Psoas muscle (tissue), 8 donors: ENCODE measurements around the gene TMEM234. TPM values are rescaled to one million over a fixed set of nuclear protein-coding genes. Genes with fewer than 3 reads are reported as not detected.

ENCODE experiments used
- ATAC-seq, 4 donors: fragments of 200-7000 bp; cut with Tn5 transposase; one replicate each; pipeline ENCODE4 v1.9.1; 2020; ENCODE audit warnings: moderate library complexity in 3 of 4, mild to moderate bottlenecking in 2 of 4
- DNase-seq, 2 donors: peaks; one replicate each; pipeline ENCODE4 v3.0.0-alpha.2; 2020
- H3K27ac ChIP-seq: fragments of 200-600 bp; one replicate; pipeline ENCODE4 v1.8.0; 2022
- H3K27me3 ChIP-seq, 3 donors: fragments of 200-600 bp in 1 of 3; one replicate each; pipeline versions ENCODE4 v1.6.1 to v1.8.0; 2013 to 2022; ENCODE audit warnings: low read length in 2 of 3, mild to moderate bottlenecking in 2 of 3, moderate library complexity in 1 of 3; ENCODE audit not compliant: insufficient read depth in 3 of 3
- H3K36me3 ChIP-seq, 2 donors: fragments of 200-600 bp in 1 of 2; one replicate each; pipeline versions ENCODE4 v1.6.1 to v1.8.0; 2013 to 2022; ENCODE audit warnings: low read depth in 1 of 2, mild to moderate bottlenecking in 1 of 2, moderate library complexity in 1 of 2; ENCODE audit not compliant: insufficient read depth in 1 of 2
- H3K4me1 ChIP-seq: fragments of 200-600 bp; one replicate; pipeline ENCODE4 v1.8.0; 2022
- H3K4me3 ChIP-seq: fragments of 200-600 bp; one replicate; pipeline ENCODE4 v1.8.0; 2022; ENCODE audit warnings: mild to moderate bottlenecking
- H3K9me3 ChIP-seq: fragments of 200-600 bp; one replicate; pipeline ENCODE4 v1.8.0; 2022
- WGBS, 3 donors: extraction: QIAGEN DNeasy Blood & Tissue Kit; methylation state at CpG; one replicate each; pipeline versions ENCODE4 v1.1.6 to v1.1.7; 2013; 5-methylcytosine and 5-hydroxymethylcytosine counted together
- intact Hi-C, 2 donors: fragments of 100-400 bp; cut with DNase I; formaldehyde crosslinking; loops; one replicate each; pipeline versions ENCODE4 v1.11.0 to v1.14.2; 2022
- polyA plus RNA-seq, 3 donors: library from polyadenylated mRNA; stranded (reverse); fragments of 200-250 nt; gene quantifications; one replicate each; pipeline ENCODE4 v1.2.3, GENCODE V29; 2013
- total RNA-seq, 4 donors: library from RNA; stranded (reverse); fragmentation: NEBNext Ultra II Directional in 2 of 4; extraction: Animal tissue kit (Norgen Biotek cat#: 25700) in 2 of 4; gene quantifications; one replicate each; pipeline versions ENCODE4 v1.2.1 to v1.2.4, GENCODE V29; 2021 to 2023
- TF ChIP-seq, protein P1 (sequence below): fragments of 200-600 bp; IDR thresholded peaks from one replicate; pipeline ENCODE4 v1.8.0; 2022; ENCODE audit warnings: antibody characterized with exemption
- donor health status: healthy with polysubstance abuse.
- donor health status: DM: no; HTN: no; CAD: no; lungs with moderate emphysema.
- donor health status: Bipolar disorder and iron deficiency.
- donor health status: healthy.
- donor health status: DM: yes; HTN: yes; CAD: no.
- donor health status: DM: no; HTN: no; CAD: no.
- donor health status: DM: no; HTN: no; CAD: no.
- donor health status: DM: yes; HTN: yes; CAD: no.

TMEM234 gene
- total and polyA plus RNA-seq, 7 donors, result 2.6 to 9.8 (median 5.7) TPM

DNA sequence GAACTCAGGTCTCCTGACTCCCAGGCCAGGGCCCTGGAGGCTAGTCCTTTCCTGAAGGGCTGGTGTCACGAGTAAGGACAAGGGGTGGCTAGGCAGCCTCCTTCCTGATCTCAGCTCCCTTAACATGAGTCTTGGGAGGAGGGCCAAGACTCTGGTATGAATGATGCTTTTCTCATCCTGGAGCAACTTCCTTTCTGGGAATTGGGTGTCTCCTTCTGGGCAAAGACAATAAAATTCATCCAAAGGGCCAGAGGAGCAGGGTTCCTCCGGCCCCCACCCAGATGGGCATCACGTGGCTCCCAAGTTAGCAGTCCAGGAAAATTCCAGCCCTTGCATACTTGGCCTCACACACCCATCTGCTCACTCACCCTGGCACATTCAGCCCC is 24.7 kb upstream of the TMEM234 start, which contains the start of gene FAM167B:
Gene FAM167B, plus strand, starts transcription at position 335 of the 386 bp plus-strand sequence. CDS start 200 bp downstream, outside the sequence.
- Histone ChIP-seq H3K27me3 (no peaks in the 10 kb centered on the region), H3K4me3 (peak within 1 kb of the TSS; percentile 35), H3K9me3 (no peaks in the 10 kb centered on the region), H3K4me1 (peaks cover 28% of the 10 kb centered on the region), H3K36me3 (no peaks in the 10 kb centered on the region), H3K27ac (peak within 1 kb of the TSS; percentile 53)
- ATAC-seq, result peak in 3 of 4 donors; percentile 25 to 40 (median 33)
- peak; percentile 65 to 66 for DNase-seq
- intact Hi-C loops, result no loop called here
- TF ChIP-seq, protein P1, sequence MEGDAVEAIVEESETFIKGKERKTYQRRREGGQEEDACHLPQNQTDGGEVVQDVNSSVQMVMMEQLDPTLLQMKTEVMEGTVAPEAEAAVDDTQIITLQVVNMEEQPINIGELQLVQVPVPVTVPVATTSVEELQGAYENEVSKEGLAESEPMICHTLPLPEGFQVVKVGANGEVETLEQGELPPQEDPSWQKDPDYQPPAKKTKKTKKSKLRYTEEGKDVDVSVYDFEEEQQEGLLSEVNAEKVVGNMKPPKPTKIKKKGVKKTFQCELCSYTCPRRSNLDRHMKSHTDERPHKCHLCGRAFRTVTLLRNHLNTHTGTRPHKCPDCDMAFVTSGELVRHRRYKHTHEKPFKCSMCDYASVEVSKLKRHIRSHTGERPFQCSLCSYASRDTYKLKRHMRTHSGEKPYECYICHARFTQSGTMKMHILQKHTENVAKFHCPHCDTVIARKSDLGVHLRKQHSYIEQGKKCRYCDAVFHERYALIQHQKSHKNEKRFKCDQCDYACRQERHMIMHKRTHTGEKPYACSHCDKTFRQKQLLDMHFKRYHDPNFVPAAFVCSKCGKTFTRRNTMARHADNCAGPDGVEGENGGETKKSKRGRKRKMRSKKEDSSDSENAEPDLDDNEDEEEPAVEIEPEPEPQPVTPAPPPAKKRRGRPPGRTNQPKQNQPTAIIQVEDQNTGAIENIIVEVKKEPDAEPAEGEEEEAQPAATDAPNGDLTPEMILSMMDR, result no peak
- 35 to 65% (median 52%) methylated on average over 3 of the region's 3 CpGs for WGBS, 3 donors

DNA sequence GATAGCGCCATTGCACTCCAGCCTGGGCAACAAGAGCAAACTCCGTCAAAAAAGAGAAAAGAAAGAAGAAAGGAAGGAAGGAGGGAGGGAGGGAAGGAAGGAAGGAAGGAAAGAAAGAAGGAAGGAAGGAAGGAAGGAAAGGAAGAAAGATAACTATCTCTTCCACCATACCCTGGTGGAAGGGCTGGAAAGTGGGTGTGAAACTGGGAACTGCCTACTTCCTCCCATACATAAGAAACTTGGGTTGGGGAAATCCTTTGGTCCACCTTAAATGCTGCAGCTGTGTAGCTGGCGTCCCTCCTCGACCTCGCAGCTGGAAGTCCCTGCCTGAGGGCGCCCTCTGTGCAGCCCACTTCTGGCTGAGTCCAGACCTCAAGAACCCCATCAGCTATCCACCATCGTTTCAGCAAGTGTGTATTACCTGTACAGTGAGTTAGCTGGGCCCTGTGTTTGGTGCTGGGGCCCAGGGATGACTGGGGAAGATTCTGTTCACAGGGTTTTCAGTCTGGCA is 20.2 kb upstream of the TMEM234 start:
- peaks cover 26% of the 10 kb centered on the region for H3K4me1 ChIP-seq
- peak overlapping the region; percentile 33 for H3K4me3 ChIP-seq
- no peaks in the 10 kb centered on the region for H3K9me3 ChIP-seq

DNA sequence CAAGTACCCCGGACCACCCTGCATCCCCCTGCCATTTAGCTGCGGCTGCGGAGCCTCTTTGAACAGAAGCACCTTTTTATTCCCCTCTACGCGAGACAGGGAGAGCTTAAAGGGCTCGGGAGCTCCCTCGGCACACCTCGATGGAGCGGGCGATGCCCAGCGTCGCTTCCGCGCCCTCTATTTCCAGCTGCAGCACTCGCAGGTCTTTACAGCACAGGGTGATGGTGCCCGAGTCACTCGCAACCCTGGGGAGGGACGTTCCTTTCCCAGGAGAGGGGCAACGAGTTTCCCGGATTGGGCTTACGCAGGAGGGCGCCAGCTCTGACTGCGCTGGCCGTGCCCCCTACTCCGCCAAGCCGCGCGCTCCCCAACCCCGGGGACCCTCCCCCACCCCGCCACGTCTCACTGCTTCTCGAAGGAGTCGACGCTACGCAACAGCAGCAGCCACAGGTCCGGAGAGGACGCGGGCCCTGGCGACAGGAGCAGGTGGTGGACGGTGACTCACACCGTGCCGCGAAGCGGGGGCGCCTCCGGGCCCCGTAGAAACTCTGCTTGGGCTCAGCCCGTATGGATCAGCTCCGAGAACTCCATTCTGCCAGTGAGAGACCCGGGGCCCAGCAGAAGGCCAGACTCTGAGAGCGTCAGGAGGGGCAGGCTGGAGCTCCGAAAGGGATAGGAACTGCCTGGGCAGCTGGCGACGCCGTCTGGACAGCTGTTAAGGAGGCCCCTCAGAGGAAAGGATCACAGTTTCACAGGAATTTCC is 19.0 kb upstream of the TMEM234 start:
- DNase-seq, result peak; percentile 73 to 83
- Histone ChIP-seq H3K9me3 (no peaks in the 10 kb centered on the region), H3K27me3 (no peaks in the 10 kb centered on the region), H3K4me1 (peaks cover 14% of the 10 kb centered on the region), H3K4me3 (peak overlapping the region; percentile 81), H3K36me3 (no peaks in the 10 kb centered on the region), H3K27ac (peak overlapping the region; percentile 72)
- TF ChIP-seq, protein P1, result no peak
- WGBS, 3 donors, result 1 to 3% (median 2%) methylated on average over 45 to 55 of the region's 55 CpGs
- ATAC-seq, result peak; percentile 88 to 90 (median 88)
- intact Hi-C loops, result no loop called here

More for the DNA sequence above, 20.2 kb upstream of the TMEM234 start:
- ATAC-seq (no peak), DNase-seq (peak; percentile 28 to 58)
- intact Hi-C loops, result no loop called here
- H3K27ac ChIP-seq, result peak overlapping the region; percentile 72
- no peaks in the 10 kb centered on the region for H3K36me3 ChIP-seq
- TF ChIP-seq, protein P1, result no peak
- 36 to 42% (median 40%) methylated on average over 7 of the region's 7 CpGs for WGBS, 3 donors
- H3K27me3 ChIP-seq, result no peaks in the 10 kb centered on the region

GRCh38 chr1:32240140-32240951 is 18.2 kb upstream of the TMEM234 start:
- 3 to 4% (median 3%) methylated on average over 53 to 62 of the region's 62 CpGs for WGBS, 3 donors
- intact Hi-C loops, result no loop called here
- TF ChIP-seq, protein P1, result peak; percentile 14

More at GRCh38 chr1:32240140-32240951, 18.2 kb upstream of the TMEM234 start:
- ATAC-seq (peak; percentile 48 to 74 (median 59)), DNase-seq (peak; percentile 67 to 75)
- H3K27ac ChIP-seq, result peak overlapping the region; percentile 72
- no peaks in the 10 kb centered on the region for H3K27me3 ChIP-seq
- H3K4me1 ChIP-seq, result peaks cover 6% of the 10 kb centered on the region
- no peaks in the 10 kb centered on the region for H3K36me3 ChIP-seq
- peak overlapping the region; percentile 81 for H3K4me3 ChIP-seq
- no peaks in the 10 kb centered on the region for H3K9me3 ChIP-seq
